Stimulated activated CD4-positive, alpha-beta T cell treated with anti-CD3 and anti-CD28 coated beads, TNF-alpha, amount 100 ng/mL, for 48 hours (primary cell): ENCODE data around the gene PPEF1.
"Not testable (repeated sequence)": the region's sequence is repeated elsewhere in the genome, so short reads cannot be mapped to it uniquely, and the experiment has no call there.

Experiments used
- DNase-seq, 3 donors: peaks; one replicate each; pipeline ENCODE4 v3.0.0-alpha.2; 2020; ENCODE audit warnings: low read depth in 3 of 3

PPEF1 gene

DNA sequence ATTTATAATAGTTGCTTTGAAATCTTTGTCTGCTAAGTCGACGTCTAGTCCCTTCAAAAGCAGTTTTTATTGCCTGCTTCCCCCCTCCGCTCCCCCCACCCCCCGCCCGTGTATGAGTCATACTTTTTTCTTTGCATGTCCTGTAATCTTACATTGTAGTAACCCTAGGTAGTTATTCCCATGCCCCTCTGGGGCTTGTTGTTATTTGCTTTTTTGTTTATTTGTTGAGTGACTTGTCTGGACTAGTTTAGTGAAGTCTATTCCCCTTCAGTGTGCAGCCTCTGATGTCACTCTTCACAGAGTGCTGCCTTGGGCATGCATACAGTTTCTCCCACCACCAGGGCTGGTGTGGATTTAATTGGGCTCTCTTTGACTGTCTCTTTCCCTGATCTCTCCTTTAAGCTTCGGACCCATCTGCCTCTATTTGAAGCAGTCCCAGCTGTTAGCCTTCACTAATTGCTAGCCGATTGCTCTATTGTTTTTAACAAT, 86.2 kb downstream of the PPEF1 start:
- no peak for DNase-seq

DNA sequence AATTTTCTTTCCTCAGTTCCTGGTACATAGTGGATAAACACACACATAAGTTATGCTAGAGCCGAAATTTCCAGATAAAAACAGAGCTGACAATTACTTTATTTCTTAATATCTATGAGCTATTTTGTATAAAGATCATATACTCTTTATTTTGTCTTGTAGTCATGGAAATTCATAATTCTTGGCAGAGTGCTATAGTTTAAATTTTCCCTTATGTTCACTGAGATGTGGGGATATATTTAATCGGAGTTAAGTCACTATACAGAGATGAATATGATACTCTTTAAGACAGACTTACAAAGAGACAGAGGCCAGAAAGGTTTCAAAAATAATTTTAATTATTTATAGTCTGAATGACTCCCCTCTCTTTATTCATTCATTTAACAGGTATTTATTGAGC, 89.7 kb downstream of the PPEF1 start:
- DNase-seq = no peak

GRCh38 chrX:18799911-18800310, 92.5 kb downstream of the PPEF1 start:
- no peak for DNase-seq

- DNase-seq = no peak
Measured at GRCh38 chrX:18809641-18810040, 102.2 kb downstream of the PPEF1 start.

DNA sequence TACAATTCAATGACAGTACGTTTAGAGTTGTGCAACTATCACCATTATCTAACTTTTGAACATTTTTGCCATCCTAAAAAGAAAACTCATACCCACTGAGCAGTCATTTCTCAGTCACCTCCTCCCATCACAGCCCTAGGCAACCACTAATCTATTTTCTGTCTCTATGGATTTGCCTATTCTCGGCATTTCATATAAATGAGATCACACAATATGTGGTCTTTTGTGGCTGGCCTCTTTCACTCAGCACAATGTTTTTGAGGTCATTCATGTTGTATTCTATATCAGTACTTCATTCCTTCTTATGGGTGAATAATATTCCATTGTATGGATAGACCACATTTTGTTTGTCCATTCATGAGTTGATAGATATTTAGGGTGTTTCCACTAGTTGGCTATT, 103.0 kb downstream of the PPEF1 start:
- DNase-seq = no peak

DNA sequence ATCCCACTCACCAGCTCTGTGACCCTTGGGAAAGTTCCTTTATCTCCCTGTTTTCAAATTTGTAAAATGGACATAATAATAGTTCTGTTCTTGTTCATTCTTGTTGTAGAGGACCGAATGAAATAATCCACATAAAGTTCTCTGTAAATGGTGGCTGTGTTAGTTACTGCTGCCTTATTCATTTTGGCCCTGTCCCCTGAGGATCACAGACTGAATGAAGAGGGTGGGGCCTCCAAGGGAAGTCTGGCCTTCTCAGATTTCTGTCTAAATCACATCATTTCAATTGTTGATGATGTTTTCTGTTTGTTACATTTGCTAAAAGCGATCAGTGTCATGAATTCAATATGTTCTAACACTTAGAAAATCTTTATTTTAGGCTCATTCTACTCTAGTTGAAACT, 117.9 kb downstream of the PPEF1 start:
- DNase-seq = no peak

DNA sequence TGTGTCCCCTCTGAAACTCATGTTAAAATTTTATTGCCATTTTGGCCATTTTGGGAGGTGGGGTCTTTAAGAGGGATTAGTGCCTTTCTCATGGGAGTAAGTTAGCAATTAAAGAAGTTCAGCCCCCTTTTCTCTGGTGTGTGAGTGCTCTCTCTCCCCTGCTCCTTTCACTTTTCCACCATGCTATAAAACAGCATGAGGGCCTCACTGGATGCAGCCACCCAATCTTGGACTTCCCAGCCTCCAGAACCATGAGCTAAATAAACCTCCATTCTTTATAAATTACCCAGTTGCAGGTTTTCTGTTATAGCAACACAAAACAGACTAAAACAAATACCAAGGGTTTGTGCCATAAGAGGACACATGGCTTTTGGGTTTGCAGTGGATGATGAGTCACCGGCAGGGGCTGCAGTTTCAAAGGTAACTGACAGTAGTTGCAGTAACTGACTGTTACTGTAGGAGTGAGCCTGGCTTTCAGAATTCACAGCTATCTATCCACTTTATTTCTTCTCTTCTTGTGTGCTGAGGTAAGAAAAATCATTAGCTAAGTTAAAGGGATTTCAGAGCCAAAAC, 121.5 kb downstream of the PPEF1 start:
- DNase-seq = no peak

DNA sequence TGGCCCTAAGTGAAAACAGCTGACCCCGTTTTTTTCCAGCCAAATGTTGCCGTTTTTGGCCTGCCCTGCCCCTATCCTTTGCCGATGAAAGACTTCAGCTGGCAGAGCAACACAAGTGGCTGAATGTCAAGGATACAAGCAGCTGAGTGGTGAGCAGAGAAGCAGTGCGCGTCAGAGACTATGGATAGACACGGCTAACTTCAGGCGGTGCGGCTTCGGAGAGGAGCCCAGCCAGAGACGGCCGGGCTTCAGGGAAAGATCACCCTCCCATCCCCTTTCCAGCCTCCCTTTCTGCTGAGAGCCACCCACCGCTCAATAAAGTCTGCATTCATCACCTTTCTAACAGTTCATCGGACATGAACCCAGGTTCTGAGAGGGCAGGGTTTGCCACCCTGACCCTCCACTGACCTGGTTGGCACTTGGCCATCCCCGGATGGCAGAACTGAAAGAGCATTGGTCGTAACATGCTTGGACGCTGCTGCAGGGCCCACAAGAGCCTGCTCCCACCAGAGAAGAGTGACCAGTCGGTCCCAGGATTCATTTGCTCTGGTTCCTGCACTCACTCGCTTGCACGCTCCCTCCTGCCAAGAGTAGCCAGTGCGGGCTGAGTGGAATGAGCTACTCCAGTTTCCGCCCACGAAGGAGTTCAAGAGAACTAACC, 125.8 kb downstream of the PPEF1 start:
- DNase-seq = no peak

- not testable (repeated sequence) for DNase-seq
Measured at GRCh38 chrX:18847901-18848300, 140.5 kb downstream of the PPEF1 start.

DNA sequence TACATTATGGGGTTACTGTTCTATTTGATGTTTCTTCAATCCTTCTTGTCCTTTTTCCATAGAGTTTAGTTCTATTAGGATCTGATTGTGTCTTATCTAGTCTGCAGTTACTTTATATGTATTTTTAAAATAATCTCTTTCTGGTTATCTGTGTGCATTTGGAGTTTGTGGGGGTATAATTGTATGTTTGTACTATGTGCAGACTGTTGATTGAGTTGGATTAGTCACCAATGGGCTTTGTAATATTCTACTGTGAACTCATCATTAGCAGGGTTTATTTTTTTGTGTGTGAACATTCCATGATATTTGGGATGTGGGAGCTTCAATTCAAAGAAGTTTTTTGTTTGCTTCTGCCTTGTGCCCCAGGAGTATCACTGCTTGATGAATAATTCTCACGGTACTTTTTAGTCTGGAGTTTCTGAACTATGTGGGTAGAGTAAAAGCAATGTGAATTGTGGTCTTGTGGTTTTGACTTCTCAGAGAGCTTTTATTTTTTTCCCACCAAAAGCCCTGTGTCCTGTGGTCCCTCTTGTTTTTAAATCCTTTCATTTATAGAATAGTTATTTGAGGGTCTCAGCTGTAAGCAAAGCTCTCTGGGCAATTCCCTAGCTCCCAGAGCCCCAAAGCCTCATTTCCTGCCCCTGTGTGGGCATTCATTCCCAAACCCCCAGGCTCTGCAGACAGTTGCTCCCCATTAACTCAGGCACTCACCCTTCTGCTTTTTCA, 148.6 kb downstream of the PPEF1 start:
- no peak for DNase-seq

DNA sequence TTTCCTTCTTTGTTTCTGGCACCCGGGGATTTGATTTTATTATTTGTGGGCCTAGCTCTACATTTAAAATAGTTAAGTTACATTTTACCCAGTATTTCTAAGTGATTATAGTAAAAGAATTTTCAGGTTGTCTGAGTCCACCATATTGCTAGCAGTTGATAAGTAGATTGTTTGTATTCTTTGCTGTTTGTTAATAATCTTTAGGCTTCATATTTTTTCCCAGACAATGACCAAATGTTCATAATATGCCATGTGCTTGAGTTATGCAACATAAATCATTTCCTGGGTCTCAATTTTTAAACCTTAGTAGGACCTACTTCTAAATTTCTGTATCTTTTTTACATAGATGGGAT, 149.2 kb downstream of the PPEF1 start:
- no peak for DNase-seq

DNA sequence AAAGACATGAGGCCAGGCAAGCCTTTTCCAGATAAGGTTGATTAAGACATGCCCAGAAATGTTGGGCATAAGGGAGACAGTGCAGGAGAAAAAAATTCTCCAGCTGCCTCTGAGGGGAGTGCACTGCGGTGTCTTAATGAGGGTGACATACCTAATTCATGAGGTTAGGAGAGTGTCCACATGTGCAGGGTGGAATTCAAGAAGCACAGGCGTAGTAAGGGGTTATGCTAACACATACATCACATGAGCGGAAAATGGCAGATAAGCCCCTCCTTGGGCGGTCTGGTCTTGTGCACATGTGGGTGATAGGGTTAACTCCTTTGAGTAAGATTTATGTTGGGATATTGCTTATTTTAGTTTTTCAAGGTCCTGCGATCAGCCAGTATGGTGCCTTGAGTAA, 154.1 kb downstream of the PPEF1 start:
- no peak for DNase-seq

DNA sequence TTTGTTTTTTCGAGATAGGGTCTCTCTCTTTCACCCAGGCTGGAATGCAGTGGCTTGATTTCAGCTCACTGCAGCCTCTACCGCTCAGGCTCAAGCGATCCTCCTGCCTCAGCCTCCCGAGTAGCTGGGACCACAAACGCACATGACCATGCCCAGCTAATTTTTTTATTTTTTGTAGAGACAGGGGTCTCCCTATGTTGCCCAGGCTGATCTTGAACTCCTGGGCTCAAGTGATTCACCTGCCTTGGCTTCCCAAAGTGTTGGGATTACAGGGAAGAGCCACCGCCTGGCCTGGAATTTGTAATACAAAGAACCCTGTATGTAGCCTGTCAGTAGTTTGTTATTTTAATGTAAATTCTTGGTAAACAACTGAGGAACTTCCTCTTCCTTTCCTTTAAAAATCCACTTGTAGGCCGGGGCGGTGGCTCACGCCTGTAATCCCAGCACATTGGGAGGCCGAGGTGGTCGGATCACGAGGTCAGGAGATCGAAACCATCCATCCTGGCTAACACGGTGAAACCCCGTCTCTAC, 157.0 kb downstream of the PPEF1 start:
- no peak for DNase-seq

DNA sequence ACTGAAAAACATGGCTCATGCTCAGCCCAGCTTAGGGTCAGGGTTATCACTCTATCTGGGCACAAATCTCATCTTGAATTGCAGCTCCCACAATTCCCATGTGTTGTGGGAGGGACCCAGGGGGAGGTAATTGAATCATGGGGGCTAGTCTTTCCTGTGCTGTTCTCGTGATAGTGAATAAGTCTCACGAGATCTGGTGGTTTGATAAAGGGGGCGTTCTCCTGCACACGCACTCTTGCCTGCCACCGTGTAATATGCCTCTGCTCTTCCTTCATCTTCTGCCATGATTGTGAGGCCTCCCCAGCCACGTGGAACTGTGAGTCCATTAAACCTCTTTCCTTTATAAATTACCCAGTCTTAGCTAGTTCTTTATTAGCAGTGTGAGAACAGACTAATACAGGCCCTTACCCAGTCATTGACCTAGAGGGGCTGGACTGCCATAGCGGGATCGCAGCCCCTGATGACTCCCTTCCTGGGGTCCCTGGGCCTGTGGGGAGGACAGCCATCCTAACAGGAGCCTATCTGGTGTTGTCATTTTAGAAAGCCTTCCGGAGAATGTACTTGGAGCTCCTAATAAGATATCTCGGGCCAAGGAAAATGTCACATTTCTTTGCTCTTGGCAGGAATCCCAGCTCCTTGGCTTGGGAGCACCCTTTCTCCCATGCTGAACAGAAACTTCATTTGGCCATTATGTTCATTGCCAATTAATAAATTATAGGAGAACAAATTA, 163.9 kb downstream of the PPEF1 start:
- no peak for DNase-seq

GRCh38 chrX:18871970-18872369, 164.5 kb downstream of the PPEF1 start:
- no peak for DNase-seq

DNA sequence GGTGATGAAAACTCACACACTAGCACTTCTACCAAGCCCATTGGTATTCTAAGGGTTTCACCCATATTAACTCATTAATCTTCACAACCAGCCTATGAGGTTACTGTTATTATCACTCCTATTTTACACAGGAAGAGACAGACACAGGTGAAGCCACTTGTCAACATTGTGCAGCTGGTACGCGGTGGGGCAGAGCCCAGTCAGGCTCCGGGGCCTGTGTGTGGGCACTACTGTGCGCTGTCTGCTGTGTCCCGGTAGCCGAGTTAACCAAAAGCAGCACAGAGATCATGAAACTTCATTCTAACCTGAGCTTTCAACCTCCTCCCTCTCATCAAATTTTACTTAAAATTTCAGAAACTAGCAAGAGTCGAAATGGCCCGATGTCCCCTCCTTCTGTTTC, 165.2 kb downstream of the PPEF1 start:
- DNase-seq = no peak

DNA sequence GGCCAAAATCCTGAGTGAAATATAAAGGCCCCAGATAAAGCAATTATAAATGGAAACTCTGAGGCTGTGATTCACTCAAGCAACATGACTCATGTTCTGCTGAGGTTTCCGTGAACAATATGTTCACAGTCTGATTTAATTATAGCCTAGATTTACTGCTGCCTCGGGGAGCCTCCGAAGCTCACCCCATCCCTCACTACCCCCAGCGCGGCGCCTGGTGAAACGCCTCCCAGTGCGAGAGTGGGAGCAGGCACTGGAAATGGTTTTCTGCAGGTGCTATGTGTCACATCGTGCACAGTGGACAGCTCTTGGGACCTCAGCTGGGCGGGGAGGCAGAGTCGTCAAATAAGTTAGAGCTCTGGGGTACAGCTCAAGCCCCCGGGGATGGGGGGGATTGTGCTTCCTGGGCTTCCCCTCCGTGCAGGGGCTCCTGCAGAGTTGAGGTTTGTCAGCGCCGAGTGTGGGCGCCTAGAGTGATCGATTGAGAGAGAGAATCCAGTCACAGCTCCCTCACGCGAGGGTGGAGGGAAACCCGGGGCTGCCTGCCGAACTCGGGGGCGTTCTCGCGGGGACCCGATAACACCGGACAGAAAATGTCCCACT, 165.8 kb downstream of the PPEF1 start:
- DNase-seq = no peak

- DNase-seq = no peak
Measured at GRCh38 chrX:18873836-18874235, 166.4 kb downstream of the PPEF1 start.

GRCh38 chrX:18874560-18875255, 167.3 kb downstream of the PPEF1 start:
- DNase-seq = no peak

GRCh38 chrX:18875256-18875878, 167.9 kb downstream of the PPEF1 start:
- DNase-seq = no peak

GRCh38 chrX:18877469-18877868, 170.0 kb downstream of the PPEF1 start:
- no peak for DNase-seq
